ENCODE results near the gene NPAS2. TPM values are rescaled to one million over a fixed set of nuclear protein-coding genes. Genes with fewer than 3 reads are reported as not detected.
A peak's percentile ranks its signal among the peaks of the same experiment; 100 is the strongest.

NPAS2 gene
- polyA plus RNA-seq, 1 donor from 2014 or later: 1.7 TPM

DNA sequence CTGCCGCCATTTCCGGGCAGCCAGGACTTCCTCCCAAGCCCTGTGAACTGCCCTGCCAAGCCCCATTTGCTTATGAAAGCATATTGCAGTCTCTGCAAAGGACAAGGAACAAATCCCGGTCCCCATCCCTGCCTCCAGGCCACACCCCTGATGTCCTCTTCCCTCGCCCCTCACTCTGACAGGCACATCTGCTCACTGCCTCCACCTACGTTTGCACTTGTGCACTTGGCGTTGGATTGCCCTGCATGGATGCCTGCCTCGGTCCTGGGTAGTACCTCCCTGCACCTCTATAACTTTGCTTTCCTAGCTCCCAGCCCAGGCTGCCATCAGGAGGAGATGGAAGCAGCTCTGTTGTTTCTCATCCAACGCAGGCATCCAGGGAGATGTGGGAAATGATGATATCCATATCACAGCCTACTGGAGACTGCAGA is 162.5 kb downstream of the NPAS2 start:
- Mint-ChIP-seq H3K27me3 (peaks cover 5% of the 10 kb centered on the region), H3K27ac (no peak overlapping the region), H3K4me3 (no peak overlapping the region), H3K9me3 (peaks cover 0 to 2% (median 0%) of the 10 kb centered on the region in 3 donors), H3K36me3 (no peaks in the 10 kb centered on the region), H3K4me1 (peaks cover 12 to 14% (median 12%) of the 10 kb centered on the region in 3 donors)

DNA sequence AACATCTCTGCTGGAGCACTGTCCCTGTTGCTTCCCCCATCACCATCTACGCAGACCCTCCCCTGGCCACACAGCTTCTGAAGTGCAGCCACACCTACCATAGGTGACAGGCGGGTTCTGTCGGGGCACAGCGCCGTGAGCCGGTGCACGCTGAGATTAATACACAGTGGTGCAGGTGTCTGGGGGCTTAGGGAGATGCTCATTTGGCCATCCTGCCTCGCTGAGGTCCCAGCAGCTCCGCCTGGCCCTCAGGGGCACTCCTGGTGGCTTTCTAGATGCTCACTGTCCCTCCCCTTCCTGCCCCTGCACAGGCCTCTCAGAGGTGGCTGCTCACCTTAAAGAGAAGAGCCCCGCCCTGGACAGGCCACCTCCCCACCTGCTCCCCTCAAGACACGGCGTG is 163.3 kb downstream of the NPAS2 start:
- Mint-ChIP-seq H3K36me3 (no peaks in the 10 kb centered on the region), H3K9me3 (peaks cover 0 to 2% (median 0%) of the 10 kb centered on the region in 3 donors), H3K27me3 (peaks cover 3% of the 10 kb centered on the region), H3K27ac (no peak overlapping the region), H3K4me3 (no peak overlapping the region), H3K4me1 (peaks cover 8 to 11% (median 10%) of the 10 kb centered on the region in 3 donors)

DNA sequence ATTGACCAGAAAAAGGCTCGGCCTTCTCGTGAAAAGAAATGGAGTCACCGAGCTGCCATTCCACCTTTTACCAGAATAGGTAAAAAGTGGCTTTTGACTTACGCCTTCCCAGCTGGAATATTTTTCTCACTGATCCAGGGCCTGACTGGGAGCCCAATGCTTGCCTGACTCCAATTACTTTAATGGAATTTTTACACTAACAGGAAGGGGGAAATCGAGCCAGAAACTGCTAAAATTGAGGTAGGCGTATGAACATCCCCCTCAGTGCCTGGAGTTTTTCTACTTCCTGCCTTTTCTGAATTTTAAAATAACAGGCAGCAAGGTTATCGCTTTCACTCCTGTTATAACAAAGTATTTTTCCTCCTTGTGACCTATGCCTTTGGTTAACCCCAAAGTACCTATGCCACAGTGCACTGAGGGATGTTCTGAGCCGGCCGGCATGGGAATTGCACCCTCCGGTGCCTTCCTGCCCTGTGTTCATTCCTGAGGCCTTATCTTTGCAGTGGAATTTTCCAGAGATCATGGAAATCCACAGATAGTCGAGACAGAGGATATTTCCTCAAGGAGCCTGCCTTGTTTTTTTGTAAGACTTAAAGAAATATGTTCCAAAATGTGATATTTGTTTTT is 163.9 kb downstream of the NPAS2 start:
- no peaks in the 10 kb centered on the region for H3K36me3 Mint-ChIP-seq
- H3K4me1 Mint-ChIP-seq: peaks cover 2 to 5% (median 4%) of the 10 kb centered on the region in 3 donors
- H3K4me3 Mint-ChIP-seq: no peak overlapping the region

DNA sequence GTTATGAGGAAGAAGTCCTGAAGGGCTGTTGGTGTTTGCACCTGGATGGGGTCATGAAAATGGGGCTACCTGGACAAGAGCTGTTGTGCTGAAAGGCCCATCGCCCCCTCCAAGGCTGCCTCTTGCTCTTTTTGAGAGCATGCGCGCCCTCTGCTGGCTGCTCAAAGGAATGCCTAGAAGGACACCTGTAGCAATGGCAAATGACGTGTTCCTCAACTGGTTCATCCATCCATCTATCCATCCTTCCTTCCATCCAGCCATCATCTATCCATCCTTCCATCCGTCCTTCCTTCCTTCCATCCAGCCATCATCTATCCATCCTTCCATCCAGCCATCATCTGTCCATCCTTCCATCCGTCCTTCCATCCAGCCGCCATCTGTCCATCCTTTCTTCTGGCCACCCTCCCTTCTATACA is 165.0 kb downstream of the NPAS2 start:
- Mint-ChIP-seq H3K27ac (no peak overlapping the region), H3K9me3 (peaks cover 0 to 2% (median 0%) of the 10 kb centered on the region in 3 donors), H3K27me3 (no peaks in the 10 kb centered on the region), H3K36me3 (no peaks in the 10 kb centered on the region), H3K4me3 (no peak overlapping the region), H3K4me1 (peaks cover 0 to 1% (median 1%) of the 10 kb centered on the region in 3 donors)

More for the DNA sequence above, 163.9 kb downstream of the NPAS2 start:
- H3K9me3 Mint-ChIP-seq: peaks cover 0 to 2% (median 0%) of the 10 kb centered on the region in 3 donors
- peaks cover 2% of the 10 kb centered on the region for H3K27me3 Mint-ChIP-seq
- no peak overlapping the region for H3K27ac Mint-ChIP-seq

DNA sequence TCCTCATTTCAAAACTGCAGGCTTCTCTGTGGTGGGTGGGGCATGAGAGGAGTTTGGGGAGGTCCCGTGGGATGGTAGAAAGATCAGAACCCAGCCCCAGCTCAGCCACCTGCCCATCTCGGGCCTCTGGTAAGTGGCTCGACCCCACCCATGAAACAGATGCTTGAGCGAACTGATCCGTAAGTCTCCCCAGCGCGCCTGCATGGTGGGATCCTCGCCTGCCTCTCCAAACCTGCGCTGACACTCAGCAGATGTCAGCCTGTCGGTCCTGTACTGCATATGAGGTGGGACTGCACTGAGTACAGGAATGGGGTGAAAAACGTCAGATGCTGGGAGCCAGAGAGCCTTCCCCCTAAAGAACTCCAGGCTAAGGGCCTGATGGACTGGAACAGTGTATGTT is 166.2 kb downstream of the NPAS2 start:
- no peaks in the 10 kb centered on the region for H3K36me3 Mint-ChIP-seq
- H3K4me3 Mint-ChIP-seq: no peak overlapping the region
- peaks cover 0 to 2% (median 0%) of the 10 kb centered on the region in 3 donors for H3K9me3 Mint-ChIP-seq
- H3K27me3 Mint-ChIP-seq: no peaks in the 10 kb centered on the region
- peaks cover 0 to 1% (median 1%) of the 10 kb centered on the region in 3 donors for H3K4me1 Mint-ChIP-seq
- H3K27ac Mint-ChIP-seq: no peak overlapping the region

DNA sequence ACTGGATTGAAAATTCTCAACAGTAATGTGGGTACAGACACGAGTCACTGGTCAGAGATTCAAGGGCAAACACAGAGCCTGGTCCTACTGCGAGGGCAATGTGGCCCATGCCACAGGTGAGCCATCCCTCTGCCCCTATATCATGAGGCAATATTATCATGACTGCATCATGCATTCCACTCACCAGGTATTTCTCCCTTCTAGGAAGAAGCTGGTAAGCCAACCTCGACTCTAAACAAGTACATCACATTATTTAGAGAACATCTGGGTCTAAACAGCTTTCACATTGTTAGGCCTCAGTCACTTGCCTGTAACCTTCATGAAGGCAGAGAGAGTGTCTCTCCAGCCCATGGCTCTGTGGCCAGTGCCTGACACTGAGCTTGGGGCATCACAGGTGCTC is 167.6 kb downstream of the NPAS2 start:
- Mint-ChIP-seq H3K27me3 (no peaks in the 10 kb centered on the region), H3K4me1 (peaks cover 4 to 6% (median 5%) of the 10 kb centered on the region in 3 donors), H3K36me3 (no peaks in the 10 kb centered on the region), H3K4me3 (peak overlapping the region in 1 of 4 donors; percentile 25), H3K27ac (no peak overlapping the region), H3K9me3 (peaks cover 0 to 2% (median 0%) of the 10 kb centered on the region in 3 donors)

DNA sequence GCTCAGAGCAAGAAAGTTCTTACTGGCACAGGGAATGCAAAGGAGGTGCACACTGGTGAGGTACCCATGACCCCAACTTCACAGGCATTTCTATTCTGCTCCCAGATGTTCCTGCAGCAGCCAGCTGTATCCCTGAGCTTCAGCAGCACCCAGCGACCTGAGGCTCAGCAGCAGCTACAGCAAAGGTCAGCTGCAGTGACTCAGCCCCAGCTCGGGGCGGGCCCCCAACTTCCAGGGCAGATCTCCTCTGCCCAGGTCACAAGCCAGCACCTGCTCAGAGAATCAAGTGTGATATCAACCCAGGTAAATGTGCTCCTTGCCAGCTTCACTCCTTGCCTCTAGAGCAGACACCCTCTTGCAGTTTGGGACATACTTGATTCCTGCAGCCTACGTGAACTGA is 168.0 kb downstream of the NPAS2 start:
- H3K4me1 Mint-ChIP-seq: peaks cover 5 to 6% (median 6%) of the 10 kb centered on the region in 3 donors
- H3K27ac Mint-ChIP-seq: no peak overlapping the region
- peaks cover 0 to 2% (median 0%) of the 10 kb centered on the region in 3 donors for H3K9me3 Mint-ChIP-seq
- no peaks in the 10 kb centered on the region for H3K27me3 Mint-ChIP-seq
- H3K4me3 Mint-ChIP-seq: no peak overlapping the region
- no peaks in the 10 kb centered on the region for H3K36me3 Mint-ChIP-seq

DNA sequence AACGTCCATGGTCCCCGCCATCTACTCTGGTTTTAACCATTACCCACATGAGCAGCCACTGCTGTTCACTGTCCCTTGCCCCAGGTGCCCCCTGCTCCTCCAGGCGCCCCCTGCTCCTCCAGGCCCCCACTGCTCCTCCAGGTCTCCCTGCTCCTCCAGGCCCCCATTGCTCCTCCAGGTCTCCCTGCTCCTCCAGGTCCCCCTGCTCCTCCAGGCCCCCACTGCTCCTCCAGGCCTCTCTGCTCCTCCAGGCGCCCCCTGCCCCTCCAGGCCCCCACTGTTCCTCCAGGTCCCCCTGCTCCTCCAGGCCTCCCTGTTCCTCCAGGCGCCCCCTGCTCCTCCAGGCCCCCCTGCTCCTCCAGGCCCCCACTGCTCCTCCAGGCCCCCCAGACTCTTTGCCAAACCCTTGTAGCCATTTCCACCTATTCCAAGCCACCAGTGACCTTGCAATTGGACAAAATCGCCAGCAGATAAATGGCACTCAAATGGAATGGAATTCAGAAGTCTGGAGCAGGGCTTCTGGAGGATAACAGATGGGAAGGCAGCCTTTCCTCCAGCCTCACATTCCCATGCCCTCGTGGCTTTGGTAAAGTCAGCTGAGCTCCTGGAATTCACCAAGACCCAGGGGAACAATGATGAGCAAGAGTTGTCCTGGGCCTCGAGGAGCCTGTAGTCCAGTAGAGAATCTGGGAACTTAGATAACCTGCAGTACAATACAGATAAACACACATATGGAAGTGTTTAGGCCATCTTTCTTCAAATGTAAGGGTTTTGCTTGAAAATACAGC is 168.9 kb downstream of the NPAS2 start:
- Mint-ChIP-seq H3K4me1 (peaks cover 5 to 6% (median 6%) of the 10 kb centered on the region in 3 donors), H3K4me3 (no peak overlapping the region), H3K9me3 (peaks cover 0 to 2% (median 0%) of the 10 kb centered on the region in 3 donors), H3K36me3 (no peaks in the 10 kb centered on the region), H3K27ac (no peak overlapping the region), H3K27me3 (no peaks in the 10 kb centered on the region)

DNA sequence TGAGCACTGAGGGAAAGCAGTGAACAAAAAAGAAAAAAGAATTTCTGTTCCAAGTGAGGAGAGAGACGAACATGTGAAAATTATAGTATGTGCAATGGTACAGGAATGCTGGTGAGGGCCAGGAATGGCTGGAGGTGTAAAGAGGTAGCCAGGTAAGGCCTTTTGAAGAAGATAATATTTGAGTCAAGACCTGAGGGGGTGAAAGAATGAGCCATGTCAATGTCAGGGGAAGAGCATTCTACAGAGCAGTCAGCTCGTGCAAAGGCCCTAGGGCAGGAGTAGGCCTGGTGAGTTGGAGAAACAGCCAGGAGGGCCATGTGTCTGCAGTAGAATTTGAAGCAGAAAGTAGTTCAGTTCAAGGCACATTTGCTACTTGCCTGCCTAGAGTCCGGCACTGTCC is 169.7 kb downstream of the NPAS2 start:
- Mint-ChIP-seq H3K4me1 (peaks cover 5 to 8% (median 6%) of the 10 kb centered on the region in 3 donors), H3K36me3 (peaks cover 2% of the 10 kb centered on the region), H3K27me3 (peaks cover 2% of the 10 kb centered on the region), H3K27ac (no peak overlapping the region), H3K4me3 (peak overlapping the region in 1 of 4 donors; percentile 44), H3K9me3 (peaks cover 0 to 2% (median 0%) of the 10 kb centered on the region in 3 donors)

DNA sequence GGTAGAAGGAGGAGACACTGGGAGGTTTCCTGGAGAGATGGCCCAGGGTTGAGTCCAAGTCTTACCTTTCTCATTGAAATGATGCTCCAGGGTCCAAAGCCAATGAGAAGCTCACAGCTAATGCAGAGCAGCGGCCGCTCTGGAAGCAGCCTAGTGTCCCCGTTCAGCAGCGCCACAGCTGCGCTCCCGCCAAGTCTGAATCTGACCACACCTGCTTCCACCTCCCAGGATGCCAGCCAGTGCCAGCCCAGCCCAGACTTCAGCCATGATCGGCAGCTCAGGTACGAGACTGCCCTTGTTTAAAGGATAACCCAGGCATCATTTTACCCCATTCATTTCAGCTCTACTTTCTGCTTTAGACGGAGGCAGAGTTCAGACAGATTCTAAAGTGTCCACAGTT is 170.2 kb downstream of the NPAS2 start:
- peaks cover 0 to 2% (median 0%) of the 10 kb centered on the region in 3 donors for H3K9me3 Mint-ChIP-seq
- H3K4me3 Mint-ChIP-seq: no peak overlapping the region
- H3K27me3 Mint-ChIP-seq: peaks cover 2% of the 10 kb centered on the region
- H3K4me1 Mint-ChIP-seq: peaks cover 4 to 6% (median 5%) of the 10 kb centered on the region in 3 donors
- H3K27ac Mint-ChIP-seq: no peak overlapping the region
- peaks cover 2% of the 10 kb centered on the region for H3K36me3 Mint-ChIP-seq

DNA sequence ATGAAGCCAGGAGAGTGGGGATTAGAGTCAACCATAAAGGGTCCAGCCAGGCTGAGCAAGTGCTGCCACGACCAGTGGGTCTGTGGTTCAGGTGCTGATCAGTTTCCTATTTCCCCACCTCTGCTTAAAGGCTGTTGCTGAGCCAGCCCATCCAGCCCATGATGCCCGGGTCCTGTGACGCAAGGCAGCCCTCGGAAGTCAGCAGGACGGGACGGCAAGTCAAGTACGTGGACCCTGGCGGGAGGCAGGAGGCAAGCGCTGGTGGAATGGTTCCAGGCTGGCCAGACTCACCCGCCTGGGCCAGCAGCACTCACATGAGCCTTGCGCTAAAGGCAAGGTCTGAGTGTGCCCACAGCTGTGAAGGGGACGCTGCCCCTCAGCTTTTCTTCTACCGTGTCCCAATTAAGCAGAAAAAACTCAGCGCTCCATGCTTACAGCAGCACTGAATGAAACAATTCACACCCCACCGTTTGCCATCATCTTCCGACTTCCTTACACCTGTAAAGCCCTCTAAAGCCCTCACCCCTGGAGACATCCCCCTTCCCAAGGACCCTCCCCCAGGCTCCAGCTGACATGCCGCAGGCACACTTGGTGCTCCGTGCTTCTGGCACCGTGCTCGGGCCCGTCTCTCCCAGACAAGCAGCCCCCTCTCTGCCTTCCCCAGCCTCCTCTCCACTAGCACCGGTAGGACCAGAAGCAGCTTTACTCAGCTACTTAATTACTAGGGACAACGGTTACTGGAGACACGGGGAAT is 170.9 kb downstream of the NPAS2 start:
- no peak overlapping the region for H3K4me3 Mint-ChIP-seq
- H3K36me3 Mint-ChIP-seq: peaks cover 2% of the 10 kb centered on the region
- peaks cover 2% of the 10 kb centered on the region for H3K27me3 Mint-ChIP-seq
- peaks cover 0 to 2% (median 0%) of the 10 kb centered on the region in 3 donors for H3K9me3 Mint-ChIP-seq
- H3K27ac Mint-ChIP-seq: no peak overlapping the region
- H3K4me1 Mint-ChIP-seq: peaks cover 4 to 6% (median 5%) of the 10 kb centered on the region in 3 donors

DNA sequence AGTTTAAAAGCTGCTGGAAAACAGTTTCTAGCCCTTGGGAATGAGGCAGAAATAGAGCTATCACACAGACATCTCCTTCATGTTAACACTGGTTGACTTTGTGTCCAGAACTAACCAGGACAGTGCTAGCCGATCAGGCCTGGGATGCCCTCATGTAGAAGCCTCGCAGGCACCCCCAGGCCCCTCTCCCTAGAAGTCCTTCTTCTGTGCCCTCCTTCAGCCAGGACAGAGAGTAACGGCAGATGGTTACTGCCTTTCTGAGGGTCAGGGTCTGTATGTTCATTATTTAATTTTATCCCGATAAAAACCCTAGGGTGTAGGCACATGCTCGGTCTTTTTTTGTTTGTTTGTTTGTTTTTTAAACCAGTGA is 171.4 kb downstream of the NPAS2 start:
- Mint-ChIP-seq H3K4me3 (no peak overlapping the region), H3K36me3 (peaks cover 2% of the 10 kb centered on the region), H3K27ac (no peak overlapping the region)

DNA sequence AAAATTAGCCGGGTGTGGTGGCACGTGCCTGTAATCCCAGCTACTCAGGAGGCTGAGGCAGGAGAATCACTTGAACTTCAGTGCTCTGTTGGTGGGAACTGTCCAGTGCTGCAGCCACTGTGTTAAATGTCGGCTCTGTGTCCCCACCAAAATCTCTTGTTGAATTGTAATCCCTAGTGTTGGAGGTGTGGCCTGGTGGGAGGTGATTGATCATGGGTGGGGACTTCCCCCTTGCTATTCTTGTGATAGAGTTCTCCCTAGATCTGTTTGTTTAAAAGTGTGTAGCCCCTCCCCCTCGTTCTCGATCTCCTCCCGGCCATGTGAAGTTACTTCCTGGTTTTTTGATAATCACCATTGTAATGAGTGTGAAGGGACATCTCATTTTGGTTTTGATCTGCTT is 172.3 kb downstream of the NPAS2 start:
- Mint-ChIP-seq H3K4me1 (peaks cover 4 to 8% (median 5%) of the 10 kb centered on the region in 3 donors), H3K9me3 (no peaks in the 10 kb centered on the region), H3K36me3 (peaks cover 2% of the 10 kb centered on the region), H3K27ac (peak overlapping the region in 1 of 3 donors; percentile 6), H3K4me3 (peak overlapping the region in 1 of 4 donors; percentile 6), H3K27me3 (peaks cover 2% of the 10 kb centered on the region)

More for the DNA sequence above, 171.4 kb downstream of the NPAS2 start:
- H3K4me1 Mint-ChIP-seq: peaks cover 4 to 6% (median 5%) of the 10 kb centered on the region in 3 donors
- H3K9me3 Mint-ChIP-seq: no peaks in the 10 kb centered on the region
- H3K27me3 Mint-ChIP-seq: peaks cover 2% of the 10 kb centered on the region

DNA sequence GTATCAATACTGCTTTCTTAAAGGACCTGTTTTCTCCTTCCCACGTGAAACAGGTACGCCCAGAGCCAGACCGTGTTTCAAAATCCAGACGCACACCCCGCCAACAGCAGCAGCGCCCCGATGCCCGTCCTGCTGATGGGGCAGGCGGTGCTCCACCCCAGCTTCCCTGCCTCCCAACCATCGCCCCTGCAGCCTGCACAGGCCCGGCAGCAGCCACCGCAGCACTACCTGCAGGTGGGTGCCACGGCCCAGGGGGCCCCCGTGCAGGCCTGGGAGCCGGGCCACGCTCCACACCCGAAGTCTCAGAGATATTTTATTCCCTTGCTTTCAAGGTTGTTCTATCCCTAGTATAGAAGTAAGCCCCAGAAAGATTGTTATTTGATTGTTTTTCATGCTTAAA is 173.4 kb downstream of the NPAS2 start:
- Mint-ChIP-seq H3K27ac (no peak overlapping the region), H3K36me3 (peaks cover 2% of the 10 kb centered on the region), H3K4me1 (peaks cover 4 to 8% (median 5%) of the 10 kb centered on the region in 3 donors), H3K9me3 (no peaks in the 10 kb centered on the region), H3K4me3 (no peak overlapping the region), H3K27me3 (peaks cover 2% of the 10 kb centered on the region)
